Measurements from ENCODE around the gene RRP1B. TPM values are rescaled to one million over a fixed set of nuclear protein-coding genes. Genes with fewer than 3 reads are reported as not detected.
A peak's percentile ranks its signal among the peaks of the same experiment; 100 is the strongest.
"Not testable (repeated sequence)": the region's sequence is repeated elsewhere in the genome, so short reads cannot be mapped to it uniquely, and the experiment has no call there.

RRP1B gene
- polyA plus RNA-seq, 10 donors, result 20.6 to 29.4 (median 25.1) TPM

- DNase-seq, result peak in 1 of 3 donors; percentile 41
Observed at GRCh38 chr21:43639470-43640353, 19.6 kb upstream of the RRP1B start.

DNA sequence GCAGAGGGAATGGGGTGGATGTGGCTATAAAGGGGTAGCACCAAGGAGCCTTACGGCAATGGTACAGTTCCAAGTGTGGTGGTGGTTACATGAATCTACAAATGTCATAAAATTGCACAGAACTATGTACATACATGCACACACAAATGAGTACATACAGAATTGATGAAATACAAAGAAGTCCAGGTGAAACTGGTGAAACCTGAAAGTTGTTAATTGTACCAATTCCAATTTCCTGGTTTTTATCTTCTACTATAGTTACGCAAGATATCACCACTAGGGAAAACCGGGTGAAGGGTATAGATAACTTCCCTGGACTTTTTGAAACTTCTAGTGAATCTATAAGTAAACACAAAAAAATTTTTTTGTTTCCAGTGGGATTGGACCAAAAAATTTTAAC lies 19.0 kb upstream of the RRP1B start:
- no peak for DNase-seq

- DNase-seq, result no peak
Observed at GRCh38 chr21:43643193-43643592, 16.2 kb upstream of the RRP1B start.

DNA sequence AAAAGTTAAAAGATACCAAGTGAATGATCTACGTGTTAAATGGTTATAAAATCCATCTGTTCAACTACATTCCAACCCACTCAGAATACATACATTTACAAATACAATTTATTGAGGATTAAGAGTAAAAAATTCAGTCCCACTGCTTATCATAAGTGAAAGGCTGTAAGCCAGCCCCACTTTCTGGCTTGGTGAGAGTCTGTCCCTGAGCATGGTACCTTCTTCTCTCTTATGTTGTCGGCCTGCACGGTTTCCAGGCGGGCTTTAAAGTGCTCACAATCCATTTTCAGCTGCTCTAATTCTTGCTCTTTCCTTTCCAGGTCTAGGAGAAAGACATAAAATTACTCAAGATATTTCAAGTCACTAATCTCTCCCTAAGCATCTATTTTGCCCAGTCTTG lies 15.3 kb upstream of the RRP1B start:
- no peak for DNase-seq

DNA sequence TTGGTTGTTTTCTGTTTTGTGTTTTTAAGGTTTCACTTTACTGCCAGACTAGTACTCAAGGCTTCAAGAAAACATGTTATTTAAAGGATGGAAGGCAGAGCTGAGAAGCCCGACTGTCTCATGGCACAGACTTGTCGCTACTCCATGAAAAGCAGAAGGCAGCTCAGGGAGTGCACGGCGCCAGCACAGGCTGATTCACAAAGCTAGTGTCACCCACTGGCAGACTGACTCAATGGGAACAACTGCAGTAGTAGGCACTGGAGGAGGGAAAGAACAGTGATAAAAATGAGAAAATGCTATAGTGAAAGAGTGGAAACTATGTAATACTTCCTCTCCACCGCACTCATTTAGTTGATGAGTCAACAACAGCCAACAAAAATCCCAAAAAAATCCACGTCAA lies 14.8 kb upstream of the RRP1B start:
- DNase-seq, result no peak

DNA sequence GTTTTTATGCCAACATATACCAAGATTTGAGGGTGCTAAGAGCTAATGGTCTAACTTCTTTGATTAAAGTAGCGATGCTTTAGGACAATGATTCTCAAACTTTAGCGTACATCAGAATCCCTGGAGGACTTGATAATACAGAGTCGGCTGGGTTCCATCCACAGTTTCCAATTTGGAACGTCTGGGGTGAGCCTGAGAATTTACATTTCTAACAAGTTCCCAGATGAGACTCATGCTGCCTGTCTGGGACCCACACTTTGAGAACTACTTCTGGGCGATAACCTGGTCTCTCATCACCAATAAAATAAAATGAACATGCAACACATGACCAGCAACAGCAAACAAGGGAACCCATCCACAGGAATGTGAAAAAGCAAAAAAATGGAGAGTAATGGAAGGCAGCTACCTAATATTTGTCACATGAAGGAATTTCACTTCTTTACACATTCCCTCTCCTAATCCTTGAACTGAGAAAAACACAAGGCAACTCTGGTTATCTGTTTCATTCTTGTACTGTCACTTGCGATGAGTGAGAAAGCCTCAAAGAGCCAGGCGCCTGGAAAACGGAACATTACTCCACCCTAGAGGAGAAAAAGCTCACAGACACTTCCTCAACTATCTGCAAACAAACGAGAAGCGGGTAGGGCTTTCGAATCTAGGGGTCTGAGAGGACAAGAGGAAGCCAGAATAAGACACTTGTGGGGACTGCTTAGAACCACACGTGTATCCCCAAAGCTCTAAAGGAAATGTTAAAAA lies 14.0 kb upstream of the RRP1B start:
- DNase-seq, result peak; percentile 81 to 90 (median 82)

GRCh38 chr21:43645976-43646375 lies 13.4 kb upstream of the RRP1B start:
- DNase-seq, result peak in 1 of 3 donors; percentile 6

DNA sequence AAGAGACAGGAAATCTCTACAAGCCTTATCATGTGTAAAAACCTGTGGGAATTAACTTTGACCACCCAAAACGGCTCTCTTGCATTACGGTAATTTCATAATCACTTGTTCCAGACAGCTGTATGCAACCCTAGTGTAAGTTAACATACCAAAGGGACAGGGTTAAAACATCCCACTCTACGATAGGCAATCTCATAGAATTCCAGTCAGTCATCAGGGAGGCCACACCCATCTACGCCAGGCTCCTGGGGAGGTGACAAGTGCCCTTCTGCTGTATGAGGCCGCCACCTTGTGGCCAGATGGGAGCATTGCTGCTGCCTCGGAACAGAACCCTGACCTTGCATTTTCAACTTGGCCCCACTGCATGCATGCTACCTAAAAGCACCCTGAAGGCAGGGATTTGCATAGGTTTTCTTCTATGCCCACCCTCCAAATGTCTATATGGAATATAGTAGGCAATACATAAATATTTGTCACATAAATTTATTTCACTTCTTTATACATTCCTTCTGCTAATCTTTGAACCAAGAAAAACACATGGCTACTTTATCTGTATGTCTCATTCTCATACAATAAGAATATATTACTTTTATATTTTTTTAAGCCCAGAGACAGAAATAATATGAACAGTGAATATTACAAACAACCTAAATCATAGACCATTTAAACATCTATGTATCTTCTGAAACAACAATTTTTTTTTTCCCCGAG lies 12.7 kb upstream of the RRP1B start:
- peak; percentile 87 to 91 (median 90) for DNase-seq

- DNase-seq, result no peak
Observed at GRCh38 chr21:43648171-43648570, 11.2 kb upstream of the RRP1B start.

DNA sequence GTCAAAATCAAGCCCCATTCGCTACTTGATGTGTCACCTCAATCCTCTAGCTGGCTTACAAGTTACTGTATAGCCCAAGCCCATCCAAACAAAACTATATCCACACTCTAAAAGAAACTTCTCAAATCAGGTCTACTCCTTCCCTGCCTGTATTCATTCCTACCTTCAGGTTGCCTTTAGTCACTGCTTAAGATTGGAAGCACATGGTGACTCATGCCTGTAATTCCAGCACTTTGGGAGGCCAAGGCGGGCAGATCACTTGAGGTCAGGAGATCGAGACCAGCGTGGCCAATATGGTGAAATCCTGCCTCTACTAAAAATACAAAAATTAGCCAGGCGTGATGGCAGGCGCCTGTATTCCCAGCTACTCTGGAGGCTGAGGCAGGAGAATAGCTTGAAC lies 7.4 kb upstream of the RRP1B start:
- DNase-seq, result not testable (repeated sequence)

DNA sequence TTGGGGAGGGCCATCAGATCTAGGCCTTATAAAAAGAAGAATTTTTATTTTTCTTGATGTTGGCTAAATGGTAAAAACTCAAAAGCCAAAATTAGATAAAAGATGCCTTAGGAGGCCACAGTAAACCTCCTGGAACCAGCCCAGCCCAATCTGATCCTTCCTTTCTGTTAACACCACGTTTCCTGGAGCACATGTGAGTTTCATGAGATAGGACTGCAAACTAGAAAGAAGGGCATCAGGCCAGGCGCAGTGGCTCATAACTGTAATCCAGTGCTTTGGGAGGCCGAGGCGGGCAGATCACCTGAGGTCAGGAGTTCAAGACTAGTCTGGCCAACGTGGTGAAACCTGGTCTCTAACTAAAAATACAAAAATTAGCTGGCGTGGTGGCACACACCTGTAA lies 6.7 kb upstream of the RRP1B start:
- no peak for DNase-seq

DNA sequence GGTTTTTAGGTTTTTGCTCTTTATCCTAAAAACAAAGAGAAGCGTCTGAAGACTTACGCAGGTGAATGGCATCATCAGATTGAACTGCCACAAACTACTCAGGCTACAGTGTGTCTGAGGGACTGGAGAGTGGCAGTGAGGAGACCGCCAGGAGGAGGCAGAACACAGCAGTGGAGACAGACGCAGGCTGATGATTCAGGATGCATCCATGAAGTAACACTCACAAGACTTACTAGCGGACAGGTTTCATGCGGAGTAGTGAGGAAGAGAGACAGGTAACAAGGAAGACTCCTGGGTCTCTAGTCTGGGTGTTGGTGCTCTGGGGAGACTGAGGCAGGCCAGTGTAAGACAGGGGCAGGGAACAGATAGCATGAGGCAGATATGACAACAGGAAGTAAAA lies 5.7 kb upstream of the RRP1B start:
- DNase-seq, result no peak

- DNase-seq, result no peak
Observed at GRCh38 chr21:43654806-43655489, 4.4 kb upstream of the RRP1B start.

DNA sequence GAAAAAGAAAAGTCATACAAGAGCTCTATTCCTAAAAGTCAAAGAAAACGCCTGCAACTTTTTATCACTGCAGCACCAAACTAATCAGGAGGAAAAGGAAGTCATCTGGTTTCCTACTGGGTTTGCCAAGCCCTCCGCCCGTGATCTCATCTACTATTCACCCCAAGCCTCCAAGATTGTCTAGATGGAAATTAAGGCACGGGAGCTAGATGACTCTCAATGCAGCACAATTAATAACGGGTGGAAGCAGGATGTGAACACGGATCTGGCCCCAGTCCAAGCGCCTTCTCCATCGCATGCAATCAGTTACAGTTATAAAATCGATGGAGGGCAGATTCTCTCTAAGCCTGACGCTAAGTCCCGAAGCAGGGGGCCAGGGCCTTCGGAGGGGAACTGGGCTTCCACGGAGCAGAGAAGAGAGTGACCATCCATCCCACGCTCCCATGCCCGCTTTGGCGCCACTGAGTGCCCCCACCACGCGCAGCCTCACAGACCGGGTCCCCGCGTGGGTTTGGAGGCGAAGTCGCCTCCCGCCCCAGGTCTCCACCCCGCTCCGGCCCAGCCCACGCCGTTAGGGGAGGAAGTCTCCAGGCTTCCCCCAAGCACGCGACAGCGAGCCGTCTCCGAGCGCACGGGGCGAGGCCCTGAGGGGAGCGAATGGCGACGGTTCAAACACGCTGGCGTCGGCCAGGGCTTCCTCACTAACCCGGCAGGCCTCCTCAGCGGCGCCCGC lies 1.8 kb upstream of the RRP1B start:
- DNase-seq, result peak in 1 of 3 donors; percentile 15

GRCh38 chr21:43658088-43658741 lies 1.1 kb upstream of the RRP1B start:
- DNase-seq, result no peak

DNA sequence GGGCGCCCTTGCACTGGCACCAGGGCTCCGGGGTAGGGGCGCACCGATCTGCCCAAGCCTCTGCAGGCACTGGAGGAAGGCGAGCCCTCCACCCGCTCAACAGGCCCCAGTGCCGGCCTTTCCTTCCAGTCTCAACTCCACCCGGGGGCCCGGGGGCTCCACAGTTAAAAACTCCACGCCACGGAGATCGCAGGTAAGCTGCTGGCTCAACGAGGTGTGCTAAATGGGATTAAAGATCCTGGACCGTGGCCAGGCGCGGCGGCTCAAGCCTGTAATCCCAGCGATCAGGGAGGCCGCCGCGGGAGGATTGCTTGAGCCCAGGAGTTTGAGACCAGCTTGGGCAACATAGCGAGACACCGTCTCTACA lies 608 bp upstream of the RRP1B start:
- DNase-seq, result no peak

DNA sequence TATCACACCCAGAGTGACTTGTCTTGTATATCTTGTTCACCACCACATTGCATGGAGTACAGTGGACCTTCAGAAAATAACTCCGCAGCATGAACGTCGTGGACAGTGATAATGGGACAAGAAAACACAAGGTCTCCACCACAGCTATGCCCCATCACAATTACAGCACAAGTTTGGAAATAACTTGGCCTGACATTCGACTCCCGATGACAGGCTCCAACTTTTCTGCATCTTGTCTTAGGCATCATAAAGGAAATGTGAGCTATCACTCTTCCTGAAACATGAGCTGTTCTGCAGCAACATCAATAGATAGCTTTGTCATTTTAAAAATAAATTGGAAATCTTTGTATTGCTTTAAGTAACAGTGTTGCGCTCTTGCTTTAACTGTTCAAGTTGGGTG lies 2.9 kb downstream of the RRP1B start:
- DNase-seq, result no peak

- no peak for DNase-seq
Observed at GRCh38 chr21:43663033-43663432, 3.7 kb downstream of the RRP1B start.

DNA sequence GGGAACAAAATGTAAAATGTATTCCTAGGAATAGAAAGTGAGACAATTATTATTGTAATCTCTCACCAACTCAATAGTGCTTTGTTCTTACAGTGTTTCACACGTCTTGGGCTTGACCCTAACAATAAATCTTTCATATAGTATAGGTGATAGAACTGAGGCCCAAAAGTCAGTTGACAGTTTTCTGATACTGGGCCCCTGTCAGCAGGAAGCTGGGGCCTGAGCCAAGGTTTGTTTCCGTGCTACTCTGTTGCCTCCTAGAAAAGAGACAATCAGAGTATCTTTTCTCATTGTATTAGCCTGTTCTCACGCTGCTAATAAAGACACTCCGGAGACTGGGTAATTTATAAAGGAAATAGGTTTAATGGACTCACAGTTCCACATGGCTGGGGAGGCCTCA lies 5.0 kb downstream of the RRP1B start:
- no peak for DNase-seq

GRCh38 chr21:43665879-43666278 lies 6.5 kb downstream of the RRP1B start:
- no peak for DNase-seq

All from muscle of back (tissue), 11 donors.